ENCODE results near the gene IDUA. TPM values are rescaled to one million over a fixed set of nuclear protein-coding genes. Genes with fewer than 3 reads are reported as not detected.

IDUA gene
- total RNA-seq, 1 donor from 2014 or later, result 14.9 TPM

GRCh38 chr4:962231-963208 lies 24.3 kb upstream of the IDUA start:
- H3K27me3 Mint-ChIP-seq (ENCODE audit: unreplicated experiment), result peaks cover 15% of the 10 kb centered on the region
- H3K9me3 Mint-ChIP-seq (ENCODE audit: unreplicated experiment), result no peaks in the 10 kb centered on the region
- TF ChIP-seq CTCF (IDR thresholded peaks at IDR 0.05; ENCODE audit: unreplicated experiment), result no peak
- H3K36me3 Mint-ChIP-seq (ENCODE audit: low read depth, unreplicated experiment), result peaks cover 8% of the 10 kb centered on the region
- no peaks in the 10 kb centered on the region for H3K4me1 Mint-ChIP-seq (ENCODE audit: unreplicated experiment)
- no peak overlapping the region for H3K27ac Mint-ChIP-seq (ENCODE audit: unreplicated experiment)
- no peak for DNase-seq (ENCODE audit: low spot score)
- H3K4me3 Mint-ChIP-seq (ENCODE audit: unreplicated experiment), result no peak overlapping the region

- Mint-ChIP-seq H3K4me1 (ENCODE audit: unreplicated experiment) (no peaks in the 10 kb centered on the region), H3K27me3 (ENCODE audit: unreplicated experiment) (peaks cover 15% of the 10 kb centered on the region), H3K4me3 (ENCODE audit: unreplicated experiment) (no peak overlapping the region), H3K27ac (ENCODE audit: unreplicated experiment) (no peak overlapping the region), H3K9me3 (ENCODE audit: unreplicated experiment) (no peaks in the 10 kb centered on the region), H3K36me3 (ENCODE audit: low read depth, unreplicated experiment) (peaks cover 7% of the 10 kb centered on the region)
- DNase-seq (ENCODE audit: low spot score), result no peak
- no peak for TF ChIP-seq CTCF (IDR thresholded peaks at IDR 0.05; ENCODE audit: unreplicated experiment)
Observed at GRCh38 chr4:963276-964225, 23.3 kb upstream of the IDUA start.

GRCh38 chr4:964346-965025 lies 22.4 kb upstream of the IDUA start:
- Mint-ChIP-seq H3K4me1 (ENCODE audit: unreplicated experiment) (no peaks in the 10 kb centered on the region), H3K27me3 (ENCODE audit: unreplicated experiment) (peaks cover 13% of the 10 kb centered on the region), H3K27ac (ENCODE audit: unreplicated experiment) (no peak overlapping the region), H3K9me3 (ENCODE audit: unreplicated experiment) (no peaks in the 10 kb centered on the region), H3K36me3 (ENCODE audit: low read depth, unreplicated experiment) (peaks cover 3% of the 10 kb centered on the region), H3K4me3 (ENCODE audit: unreplicated experiment) (no peak overlapping the region)
- no peak for DNase-seq (ENCODE audit: low spot score)
- no peak for TF ChIP-seq CTCF (IDR thresholded peaks at IDR 0.05; ENCODE audit: unreplicated experiment)

- no peaks in the 10 kb centered on the region for H3K9me3 Mint-ChIP-seq (ENCODE audit: unreplicated experiment)
- H3K4me3 Mint-ChIP-seq (ENCODE audit: unreplicated experiment), result no peak overlapping the region
- H3K27me3 Mint-ChIP-seq (ENCODE audit: unreplicated experiment), result peaks cover 17% of the 10 kb centered on the region
- H3K27ac Mint-ChIP-seq (ENCODE audit: unreplicated experiment), result no peak overlapping the region
- DNase-seq (ENCODE audit: low spot score), result no peak
- peaks cover 3% of the 10 kb centered on the region for H3K36me3 Mint-ChIP-seq (ENCODE audit: low read depth, unreplicated experiment)
- TF ChIP-seq CTCF (IDR thresholded peaks at IDR 0.05; ENCODE audit: unreplicated experiment), result no peak
- no peaks in the 10 kb centered on the region for H3K4me1 Mint-ChIP-seq (ENCODE audit: unreplicated experiment)
Observed at GRCh38 chr4:965048-965765, 21.6 kb upstream of the IDUA start.
